Keratinocyte (primary cell): ENCODE measurements around the gene VAX1. TPM values are rescaled to one million over a fixed set of nuclear protein-coding genes. Genes with fewer than 3 reads are reported as not detected.

Source experiments
- DNase-seq: peaks from one replicate; pipeline ENCODE4 v3.0.0-alpha.2; 2011; ENCODE audit warnings: low read depth, missing footprints, low spot score
- FAIRE-seq: peaks from 2 replicates; lab custom pipeline; 2011; peaks lifted over from hg19 to GRCh38; lab: Jason Lieb, UNC
- H2AFZ ChIP-seq: 2 replicates; pipeline ENCODE4 v1.6.0; 2012; ENCODE audit warnings: low read length, control low read depth, inconsistent platforms; ENCODE audit not compliant: control insufficient read depth
- H3K27ac ChIP-seq: 2 replicates; pipeline ENCODE4 v1.5.1; 2011; ENCODE audit warnings: low read length; ENCODE audit not compliant: control insufficient read depth, insufficient read depth
- H3K27me3 ChIP-seq: 3 replicates; pipeline ENCODE4 v1.6.0; 2011; ENCODE audit warnings: low read length; ENCODE audit not compliant: control insufficient read depth, insufficient read depth; ENCODE audit errors: extremely low read depth
- H3K36me3 ChIP-seq, 2 experiments: 2 replicates in 1 of 2; 3 replicates in 1 of 2; pipeline ENCODE4 v1.5.1; 2011; ENCODE audit warnings: low read length in 2 of 2, mild to moderate bottlenecking in 1 of 2; ENCODE audit not compliant: control insufficient read depth in 2 of 2, insufficient read depth in 2 of 2; ENCODE audit errors: extremely low read depth in 1 of 2
- H3K4me1 ChIP-seq: 3 replicates; pipeline ENCODE4 v1.5.1; 2011; ENCODE audit warnings: low read length; ENCODE audit not compliant: control insufficient read depth, insufficient read depth; ENCODE audit errors: extremely low read depth
- H3K4me2 ChIP-seq: 3 replicates; pipeline ENCODE4 v1.6.0; 2011; ENCODE audit warnings: low read depth, low read length; ENCODE audit not compliant: control insufficient read depth, insufficient read depth; ENCODE audit errors: extremely low read depth
- H3K4me3 ChIP-seq, 3 experiments: fragments of 200-600 bp in 1 of 3; sonication (generic) in 1 of 3; 2 replicates in 2 of 3; 3 replicates in 1 of 3; pipeline ENCODE4 v1.5.1; 2011 to 2016; ENCODE audit warnings: low read length in 3 of 3, mild to moderate bottlenecking in 3 of 3, control low read depth in 2 of 3, inconsistent platforms in 1 of 3, low read depth in 1 of 3, mixed read lengths in 1 of 3, mixed run types in 1 of 3, moderate library complexity in 1 of 3; ENCODE audit not compliant: control insufficient read depth in 2 of 3, insufficient read depth in 2 of 3; ENCODE audit errors: extremely low read depth in 1 of 3
- H3K79me2 ChIP-seq: 2 replicates; pipeline ENCODE4 v1.6.0; 2012; ENCODE audit warnings: low read length; ENCODE audit not compliant: control insufficient read depth, insufficient read depth
- H3K9ac ChIP-seq: 3 replicates; pipeline ENCODE4 v1.6.0; 2011; ENCODE audit warnings: low read length; ENCODE audit not compliant: control insufficient read depth, insufficient read depth; ENCODE audit errors: extremely low read depth
- H3K9me1 ChIP-seq: 3 replicates; pipeline ENCODE4 v1.6.0; 2011; ENCODE audit warnings: low read length; ENCODE audit not compliant: control insufficient read depth, insufficient read depth; ENCODE audit errors: extremely low read depth
- H3K9me3 ChIP-seq: 2 replicates; pipeline ENCODE4 v1.5.1; 2012; ENCODE audit warnings: low read depth, low read length; ENCODE audit not compliant: control insufficient read depth
- H4K20me1 ChIP-seq: 3 replicates; pipeline ENCODE4 v1.6.0; 2011; ENCODE audit warnings: low read length; ENCODE audit not compliant: control insufficient read depth, insufficient read depth; ENCODE audit errors: extremely low read depth
- EZH2 ChIP-seq: IDR thresholded peaks from one replicate; pipeline ENCODE4 v1.6.1; 2012; ENCODE audit warnings: inconsistent platforms, mild to moderate bottlenecking, low read length, moderate library complexity
- dilution Hi-C: fragments of 300-500 bp; cut with MboI; formaldehyde crosslinking; loops from one replicate; pipeline ENCODE4 v1.7.0; 2020; ENCODE audit warnings: low sequenced_read_pairs; ENCODE audit not compliant: extremely low pct_ligation_motif_present
- polyA plus RNA-seq, 5 experiments: library from polyadenylated mRNA; depleted of rRNA in 3 of 5; stranded (reverse) in 3 of 5; stranded (forward) in 1 of 5; unstranded in 1 of 5; fragments of >200 nt; gene quantifications; 1 replicate in 1 of 5; 2 replicates in 3 of 5; 3 replicates in 1 of 5; pipeline versions ENCODE4 v1.2.1 to v1.2.3, GENCODE V29; 2011 to 2012; ENCODE audit warnings: missing spikeins in 2 of 5, low read depth in 1 of 5, low replicate concordance in 1 of 5
- TF ChIP-seq, protein P1 (sequence below), 3 experiments: IDR thresholded peaks in 1 of 3; conservative IDR thresholded peaks in 1 of 3; optimal IDR thresholded peaks in 1 of 3; 2 replicates in 2 of 3; 3 replicates in 1 of 3; pipeline versions ENCODE3 to v1.5.1; 2011; ENCODE audit warnings: low read length in 3 of 3, mild to moderate bottlenecking in 3 of 3, moderate library complexity in 2 of 3, control low read depth in 1 of 3, inconsistent platforms in 1 of 3; ENCODE audit not compliant: insufficient read depth in 2 of 3; ENCODE audit errors: extremely low read depth in 1 of 3

The VAX1 gene
- polyA plus RNA-seq, 1 donor (not counting 4 experiments of a cell fraction or from before 2014, with no cell fraction given), result not detected

DNA sequence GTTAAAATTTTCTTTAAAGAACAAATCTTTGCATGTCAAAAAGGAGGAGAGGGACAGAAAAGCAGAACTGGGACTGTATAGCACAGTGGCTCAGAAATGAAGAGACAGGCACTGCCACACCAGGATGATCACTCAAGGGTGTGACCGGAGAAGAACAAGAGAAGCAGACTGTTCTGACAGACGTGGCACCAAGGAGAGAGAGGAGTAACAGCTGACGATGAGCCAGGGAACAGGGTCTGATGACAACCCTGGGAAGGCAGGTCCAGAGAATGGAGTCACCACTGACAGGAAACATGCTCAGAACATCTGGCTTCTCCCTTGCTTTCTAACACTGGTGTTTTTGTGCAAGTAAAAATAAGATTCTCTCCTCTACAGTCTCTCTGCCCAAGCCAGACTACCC is 14.6 kb upstream of the VAX1 start:
- dilution Hi-C loops, result no loop called here
- TF ChIP-seq, protein P1, sequence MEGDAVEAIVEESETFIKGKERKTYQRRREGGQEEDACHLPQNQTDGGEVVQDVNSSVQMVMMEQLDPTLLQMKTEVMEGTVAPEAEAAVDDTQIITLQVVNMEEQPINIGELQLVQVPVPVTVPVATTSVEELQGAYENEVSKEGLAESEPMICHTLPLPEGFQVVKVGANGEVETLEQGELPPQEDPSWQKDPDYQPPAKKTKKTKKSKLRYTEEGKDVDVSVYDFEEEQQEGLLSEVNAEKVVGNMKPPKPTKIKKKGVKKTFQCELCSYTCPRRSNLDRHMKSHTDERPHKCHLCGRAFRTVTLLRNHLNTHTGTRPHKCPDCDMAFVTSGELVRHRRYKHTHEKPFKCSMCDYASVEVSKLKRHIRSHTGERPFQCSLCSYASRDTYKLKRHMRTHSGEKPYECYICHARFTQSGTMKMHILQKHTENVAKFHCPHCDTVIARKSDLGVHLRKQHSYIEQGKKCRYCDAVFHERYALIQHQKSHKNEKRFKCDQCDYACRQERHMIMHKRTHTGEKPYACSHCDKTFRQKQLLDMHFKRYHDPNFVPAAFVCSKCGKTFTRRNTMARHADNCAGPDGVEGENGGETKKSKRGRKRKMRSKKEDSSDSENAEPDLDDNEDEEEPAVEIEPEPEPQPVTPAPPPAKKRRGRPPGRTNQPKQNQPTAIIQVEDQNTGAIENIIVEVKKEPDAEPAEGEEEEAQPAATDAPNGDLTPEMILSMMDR (optimal IDR thresholded peaks at IDR 0.05 in 1 of 3, IDR thresholded peaks at IDR 0.05 in 1 of 3, conservative IDR thresholded peaks at IDR 0.05 in 1 of 3; ENCODE audit: extremely low read depth in 1 of 3, insufficient read depth in 2 of 3, low read length in 3 of 3), result no peak
- no peak for TF ChIP-seq EZH2
- Histone ChIP-seq H3K9me1 (no peaks in the 10 kb centered on the region), H3K27ac (no peak overlapping the region), H3K9ac (no peak overlapping the region), H3K4me1 (no peaks in the 10 kb centered on the region), H3K36me3 (no peaks in the 10 kb centered on the region), H4K20me1 (no peaks in the 10 kb centered on the region), H3K4me2 (no peak overlapping the region), H3K79me2 (no peaks in the 10 kb centered on the region), H3K27me3 (peaks cover 36% of the 10 kb centered on the region), H2AFZ (no peak overlapping the region), H3K9me3 (no peaks in the 10 kb centered on the region), H3K4me3 (no peak overlapping the region)
- FAIRE-seq (no peak), DNase-seq (no peak)

DNA sequence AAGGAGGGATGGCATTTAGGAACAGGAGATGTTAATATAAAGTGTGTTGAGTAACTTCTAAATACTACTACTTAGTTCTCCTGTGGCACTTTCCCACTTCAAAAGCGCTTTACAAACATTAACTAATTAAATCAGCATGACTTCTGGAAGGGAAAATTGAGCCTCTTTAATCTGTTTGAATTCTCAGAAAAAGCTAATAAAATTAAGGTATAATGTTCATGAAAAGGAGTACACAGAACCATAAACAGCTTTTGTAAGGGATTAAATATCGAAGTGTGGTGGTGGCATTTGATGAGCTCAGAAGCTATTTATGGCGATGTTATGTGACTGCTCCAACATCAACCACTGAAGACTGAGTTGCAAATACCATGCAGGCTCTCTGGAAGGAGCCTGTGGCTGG is 10.2 kb upstream of the VAX1 start:
- H3K27me3 ChIP-seq, result peaks cover 37% of the 10 kb centered on the region
- H3K4me3 ChIP-seq, result no peak overlapping the region
- H3K27ac ChIP-seq, result no peak overlapping the region
- dilution Hi-C loops, result no loop called here
- no peaks in the 10 kb centered on the region for H3K36me3 ChIP-seq
- H3K9me3 ChIP-seq, result no peaks in the 10 kb centered on the region
- TF ChIP-seq, protein P1 (optimal IDR thresholded peaks at IDR 0.05 in 1 of 3, IDR thresholded peaks at IDR 0.05 in 1 of 3, conservative IDR thresholded peaks at IDR 0.05 in 1 of 3; ENCODE audit: extremely low read depth in 1 of 3, insufficient read depth in 2 of 3, low read length in 3 of 3), result no peak
- no peak overlapping the region for H3K4me2 ChIP-seq
- H3K9me1 ChIP-seq, result no peaks in the 10 kb centered on the region
- H3K4me1 ChIP-seq, result no peaks in the 10 kb centered on the region
- no peak overlapping the region for H3K9ac ChIP-seq
- H4K20me1 ChIP-seq, result no peaks in the 10 kb centered on the region
- no peaks in the 10 kb centered on the region for H3K79me2 ChIP-seq
- DNase-seq (no peak), FAIRE-seq (no peak)
- H2AFZ ChIP-seq, result no peak overlapping the region
